GM18907 (cell line): ENCODE results near the gene PRXL2B.

Experiments used
- ATAC-seq: cut with Tn5 transposase; IDR thresholded peaks from one replicate; pipeline ENCODE4 v1.9.1; 2021; ENCODE audit warnings: mild to moderate bottlenecking, moderate library complexity; ENCODE audit not compliant: unreplicated experiment

The PRXL2B gene

GRCh38 chr1:2596530-2597333 is 10.2 kb downstream of the PRXL2B start:
- no peak for ATAC-seq

GRCh38 chr1:2597441-2598328 is 11.1 kb downstream of the PRXL2B start:
- ATAC-seq: no peak

GRCh38 chr1:2598329-2598931 is 11.9 kb downstream of the PRXL2B start:
- ATAC-seq: no peak

GRCh38 chr1:2601721-2602303 is 15.2 kb downstream of the PRXL2B start:
- no peak for ATAC-seq

- ATAC-seq: no peak
Observed at GRCh38 chr1:2602311-2602835, 15.8 kb downstream of the PRXL2B start.

GRCh38 chr1:2602866-2603520 is 16.4 kb downstream of the PRXL2B start:
- ATAC-seq: no peak

- ATAC-seq: no peak
Observed at GRCh38 chr1:2603521-2604155, 17.1 kb downstream of the PRXL2B start.

GRCh38 chr1:2604156-2604843 is 17.7 kb downstream of the PRXL2B start:
- ATAC-seq: no peak

GRCh38 chr1:2604844-2605508 is 18.4 kb downstream of the PRXL2B start:
- no peak for ATAC-seq

GRCh38 chr1:2605509-2606395 is 19.2 kb downstream of the PRXL2B start:
- ATAC-seq: no peak

GRCh38 chr1:2606396-2606880 is 19.9 kb downstream of the PRXL2B start:
- ATAC-seq: no peak

- no peak for ATAC-seq
Observed at GRCh38 chr1:2606881-2607621, 20.5 kb downstream of the PRXL2B start.

GRCh38 chr1:2607641-2608091 is 21.1 kb downstream of the PRXL2B start:
- ATAC-seq: no peak

- ATAC-seq: no peak
Observed at GRCh38 chr1:2609319-2610035, 22.9 kb downstream of the PRXL2B start.

- no peak for ATAC-seq
Observed at GRCh38 chr1:2610036-2610959, 23.7 kb downstream of the PRXL2B start.
